ENCODE results near the gene FAHD1. TPM values are rescaled to one million over a fixed set of nuclear protein-coding genes. Genes with fewer than 3 reads are reported as not detected.

Gene FAHD1
- total RNA-seq, 1 donor from 2014 or later, result 23.0 TPM

GRCh38 chr16:1816396-1817275 is 10.4 kb upstream of the FAHD1 start:
- no peaks in the 10 kb centered on the region for H3K27me3 ChIP-seq (ENCODE audit: control insufficient read depth in 3 of 3, insufficient read depth in 3 of 3, low read length in 3 of 3)
- H3K4me1 ChIP-seq (ENCODE audit: control insufficient read depth in 3 of 3, insufficient read depth in 3 of 3, low read length in 3 of 3), result no peaks in the 10 kb centered on the region
- H3K36me3 ChIP-seq (ENCODE audit: control insufficient read depth in 3 of 3, insufficient read depth in 3 of 3, low read length in 3 of 3), result peaks cover 38 to 50% (median 47%) of the 10 kb centered on the region in 3 donors
- H3K9ac ChIP-seq (ENCODE audit: low read depth in 1 of 3, low read length in 3 of 3), result no peak overlapping the region
- no peaks in the 10 kb centered on the region for H3K9me3 ChIP-seq (ENCODE audit: control insufficient read depth in 3 of 3, low read length in 3 of 3)
- no peak overlapping the region for H3K4me3 ChIP-seq (ENCODE audit: low read length in 3 of 3)
- no peak overlapping the region for H3K27ac ChIP-seq (ENCODE audit: low read depth, low read length)

DNA sequence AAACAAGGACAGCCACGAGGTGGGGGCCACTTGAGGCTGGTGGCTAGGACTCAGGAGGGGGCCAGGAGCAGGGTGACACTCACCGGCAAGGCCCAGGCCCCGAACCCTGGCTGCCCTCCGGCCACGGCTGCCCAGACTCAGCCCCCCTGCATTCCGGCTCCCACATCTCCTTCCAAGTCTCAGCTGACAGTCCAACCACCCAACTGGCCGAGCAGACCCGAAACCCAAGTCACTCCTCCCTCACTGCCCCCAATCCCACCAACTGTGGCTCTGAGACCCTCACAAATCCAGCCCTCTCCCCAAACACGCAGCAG is 9.8 kb upstream of the FAHD1 start:
- no peak overlapping the region for H3K9ac ChIP-seq (ENCODE audit: low read depth in 1 of 3, low read length in 3 of 3)
- no peak overlapping the region for H3K27ac ChIP-seq (ENCODE audit: low read depth, low read length)
- no peak overlapping the region for H3K4me3 ChIP-seq (ENCODE audit: low read length in 3 of 3)
- H3K4me1 ChIP-seq (ENCODE audit: control insufficient read depth in 3 of 3, insufficient read depth in 3 of 3, low read length in 3 of 3), result no peaks in the 10 kb centered on the region
- no peaks in the 10 kb centered on the region for H3K27me3 ChIP-seq (ENCODE audit: control insufficient read depth in 3 of 3, insufficient read depth in 3 of 3, low read length in 3 of 3)
- no peaks in the 10 kb centered on the region for H3K9me3 ChIP-seq (ENCODE audit: control insufficient read depth in 3 of 3, low read length in 3 of 3)
- H3K36me3 ChIP-seq (ENCODE audit: control insufficient read depth in 3 of 3, insufficient read depth in 3 of 3, low read length in 3 of 3), result peaks cover 44 to 56% (median 51%) of the 10 kb centered on the region in 3 donors

- Histone ChIP-seq H3K27ac (ENCODE audit: low read depth, low read length) (no peak overlapping the region), H3K27me3 (ENCODE audit: control insufficient read depth in 3 of 3, insufficient read depth in 3 of 3, low read length in 3 of 3) (no peaks in the 10 kb centered on the region), H3K9me3 (ENCODE audit: control insufficient read depth in 3 of 3, low read length in 3 of 3) (no peaks in the 10 kb centered on the region), H3K9ac (ENCODE audit: low read depth in 1 of 3, low read length in 3 of 3) (no peak overlapping the region), H3K4me1 (ENCODE audit: control insufficient read depth in 3 of 3, insufficient read depth in 3 of 3, low read length in 3 of 3) (no peaks in the 10 kb centered on the region), H3K36me3 (ENCODE audit: control insufficient read depth in 3 of 3, insufficient read depth in 3 of 3, low read length in 3 of 3) (peaks cover 48 to 61% (median 56%) of the 10 kb centered on the region in 3 donors), H3K4me3 (ENCODE audit: low read length in 3 of 3) (no peak overlapping the region)
These were observed 9.3 kb upstream of the FAHD1 start for GRCh38 chr16:1817716-1818115.

DNA sequence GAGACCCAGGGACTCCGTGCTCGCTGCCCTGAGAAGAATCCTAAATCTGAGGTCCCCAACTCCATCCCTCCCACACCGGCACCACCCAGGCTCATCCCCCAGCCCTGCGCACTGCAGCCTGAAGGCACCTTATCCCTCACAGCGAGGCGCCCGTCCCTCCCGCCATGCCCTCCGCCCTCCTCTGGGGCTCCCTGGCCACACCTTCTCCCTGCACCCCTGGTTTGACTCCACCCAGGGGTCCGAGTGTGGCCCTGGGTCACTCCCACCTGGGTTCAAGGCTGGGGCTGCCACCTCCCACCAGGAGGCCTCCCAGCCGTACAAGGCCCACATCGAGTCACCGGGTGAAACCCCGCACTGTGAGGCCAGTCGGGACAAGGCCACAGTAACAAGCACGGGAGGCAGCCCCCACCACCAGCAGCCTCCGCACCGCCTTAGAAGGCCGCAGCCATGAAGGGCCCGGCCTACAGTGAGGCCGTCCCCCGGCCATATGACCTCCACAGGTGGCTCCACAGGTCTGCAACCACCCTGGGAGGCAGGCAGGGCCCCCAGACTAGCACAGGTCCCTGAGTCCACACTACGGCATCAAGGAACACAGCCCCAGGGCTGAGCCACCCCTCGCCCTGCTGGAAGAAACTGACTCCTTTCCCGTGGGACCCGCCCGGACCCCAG is 8.7 kb upstream of the FAHD1 start:
- H3K4me3 ChIP-seq (ENCODE audit: low read length in 3 of 3), result no peak overlapping the region
- H3K27me3 ChIP-seq (ENCODE audit: control insufficient read depth in 3 of 3, insufficient read depth in 3 of 3, low read length in 3 of 3), result no peaks in the 10 kb centered on the region
- H3K36me3 ChIP-seq (ENCODE audit: control insufficient read depth in 3 of 3, insufficient read depth in 3 of 3, low read length in 3 of 3), result peaks cover 51 to 60% (median 56%) of the 10 kb centered on the region in 3 donors
- H3K27ac ChIP-seq (ENCODE audit: low read depth, low read length), result no peak overlapping the region
- no peaks in the 10 kb centered on the region for H3K9me3 ChIP-seq (ENCODE audit: control insufficient read depth in 3 of 3, low read length in 3 of 3)
- peaks cover 0 to under 1% (median 0%) of the 10 kb centered on the region in 3 donors for H3K4me1 ChIP-seq (ENCODE audit: control insufficient read depth in 3 of 3, insufficient read depth in 3 of 3, low read length in 3 of 3)
- H3K9ac ChIP-seq (ENCODE audit: low read depth in 1 of 3, low read length in 3 of 3), result no peak overlapping the region

GRCh38 chr16:1818873-1819525 is 8.0 kb upstream of the FAHD1 start:
- H3K36me3 ChIP-seq (ENCODE audit: control insufficient read depth in 3 of 3, insufficient read depth in 3 of 3, low read length in 3 of 3), result peaks cover 51 to 57% (median 54%) of the 10 kb centered on the region in 3 donors
- H3K4me3 ChIP-seq (ENCODE audit: low read length in 3 of 3), result no peak overlapping the region
- H3K9me3 ChIP-seq (ENCODE audit: control insufficient read depth in 3 of 3, low read length in 3 of 3), result no peaks in the 10 kb centered on the region
- no peak overlapping the region for H3K9ac ChIP-seq (ENCODE audit: low read depth in 1 of 3, low read length in 3 of 3)
- peaks cover 3 to 7% (median 4%) of the 10 kb centered on the region in 3 donors for H3K4me1 ChIP-seq (ENCODE audit: control insufficient read depth in 3 of 3, insufficient read depth in 3 of 3, low read length in 3 of 3)
- no peaks in the 10 kb centered on the region for H3K27me3 ChIP-seq (ENCODE audit: control insufficient read depth in 3 of 3, insufficient read depth in 3 of 3, low read length in 3 of 3)
- no peak overlapping the region for H3K27ac ChIP-seq (ENCODE audit: low read depth, low read length)

DNA sequence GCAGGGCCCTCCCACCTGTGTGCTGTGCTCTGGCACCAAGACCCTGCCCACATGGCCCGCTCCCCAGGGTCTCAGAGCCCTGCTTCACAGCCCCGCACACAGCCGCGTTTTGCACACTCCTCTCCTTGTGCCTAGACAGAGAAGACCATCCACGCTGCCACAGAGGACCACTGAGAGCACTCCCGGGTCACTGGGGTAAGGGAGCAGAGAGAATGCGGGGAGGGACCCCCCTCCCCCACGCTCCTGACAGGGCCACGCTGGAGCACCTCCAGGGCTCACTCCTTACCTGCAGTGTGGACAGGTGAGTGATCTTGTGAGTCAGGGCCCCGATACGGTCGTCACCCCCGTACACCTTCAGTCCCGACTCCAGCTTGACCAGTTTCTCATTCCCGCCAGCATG is 7.4 kb upstream of the FAHD1 start:
- Histone ChIP-seq H3K4me3 (ENCODE audit: low read length in 3 of 3) (no peak overlapping the region), H3K27ac (ENCODE audit: low read depth, low read length) (no peak overlapping the region), H3K36me3 (ENCODE audit: control insufficient read depth in 3 of 3, insufficient read depth in 3 of 3, low read length in 3 of 3) (peaks cover 51 to 57% (median 54%) of the 10 kb centered on the region in 3 donors), H3K9ac (ENCODE audit: low read depth in 1 of 3, low read length in 3 of 3) (no peak overlapping the region), H3K9me3 (ENCODE audit: control insufficient read depth in 3 of 3, low read length in 3 of 3) (no peaks in the 10 kb centered on the region), H3K27me3 (ENCODE audit: control insufficient read depth in 3 of 3, insufficient read depth in 3 of 3, low read length in 3 of 3) (no peaks in the 10 kb centered on the region), H3K4me1 (ENCODE audit: control insufficient read depth in 3 of 3, insufficient read depth in 3 of 3, low read length in 3 of 3) (peaks cover 8 to 13% (median 9%) of the 10 kb centered on the region in 3 donors)

DNA sequence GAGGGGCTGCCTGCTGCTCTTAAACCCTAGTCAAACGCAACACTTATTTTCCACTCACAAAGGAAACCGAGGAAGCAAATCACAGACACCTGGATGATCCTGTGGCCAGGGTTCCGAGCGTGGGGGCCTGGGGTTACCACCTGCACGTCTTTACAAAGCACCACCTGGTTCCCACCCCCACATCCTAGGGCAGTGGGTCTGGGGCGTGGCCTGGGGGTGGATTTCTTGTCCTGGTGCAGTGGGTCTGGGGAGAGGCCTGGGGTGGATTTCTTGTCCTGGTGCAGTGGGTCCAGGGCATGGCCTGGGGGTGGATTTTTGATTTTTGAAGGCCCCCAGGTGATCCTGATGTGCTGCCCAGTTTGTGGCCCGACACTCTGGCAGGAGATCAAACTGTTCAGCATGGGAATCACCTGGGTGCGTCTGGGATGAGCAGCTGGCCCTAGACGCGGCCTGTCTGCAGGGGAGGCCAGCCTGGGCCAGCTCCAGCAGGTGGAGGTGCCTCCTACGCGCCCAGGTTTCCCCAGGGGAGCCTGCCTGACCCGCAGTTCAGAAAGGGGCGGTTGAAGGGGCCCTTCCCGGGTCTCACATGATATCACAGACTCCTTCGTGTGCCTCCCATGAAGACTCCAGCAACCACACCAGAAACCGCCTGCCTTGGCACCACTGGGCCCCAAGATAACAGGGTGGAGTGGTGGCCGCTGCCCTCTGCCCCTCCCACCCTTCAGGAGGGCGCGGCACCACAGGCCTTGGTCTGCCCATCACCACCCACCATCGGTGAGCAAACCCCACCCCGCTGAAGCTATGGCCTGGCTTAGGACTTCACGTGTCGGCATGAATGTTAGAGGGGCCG is 6.7 kb upstream of the FAHD1 start:
- no peak overlapping the region for H3K9ac ChIP-seq (ENCODE audit: low read depth in 1 of 3, low read length in 3 of 3)
- H3K27me3 ChIP-seq (ENCODE audit: control insufficient read depth in 3 of 3, insufficient read depth in 3 of 3, low read length in 3 of 3), result no peaks in the 10 kb centered on the region
- no peaks in the 10 kb centered on the region for H3K9me3 ChIP-seq (ENCODE audit: control insufficient read depth in 3 of 3, low read length in 3 of 3)
- H3K36me3 ChIP-seq (ENCODE audit: control insufficient read depth in 3 of 3, insufficient read depth in 3 of 3, low read length in 3 of 3), result peaks cover 47 to 57% (median 48%) of the 10 kb centered on the region in 3 donors
- H3K27ac ChIP-seq (ENCODE audit: low read depth, low read length), result no peak overlapping the region
- H3K4me1 ChIP-seq (ENCODE audit: control insufficient read depth in 3 of 3, insufficient read depth in 3 of 3, low read length in 3 of 3), result peaks cover 11 to 19% (median 14%) of the 10 kb centered on the region in 3 donors
- H3K4me3 ChIP-seq (ENCODE audit: low read length in 3 of 3), result no peak overlapping the region

DNA sequence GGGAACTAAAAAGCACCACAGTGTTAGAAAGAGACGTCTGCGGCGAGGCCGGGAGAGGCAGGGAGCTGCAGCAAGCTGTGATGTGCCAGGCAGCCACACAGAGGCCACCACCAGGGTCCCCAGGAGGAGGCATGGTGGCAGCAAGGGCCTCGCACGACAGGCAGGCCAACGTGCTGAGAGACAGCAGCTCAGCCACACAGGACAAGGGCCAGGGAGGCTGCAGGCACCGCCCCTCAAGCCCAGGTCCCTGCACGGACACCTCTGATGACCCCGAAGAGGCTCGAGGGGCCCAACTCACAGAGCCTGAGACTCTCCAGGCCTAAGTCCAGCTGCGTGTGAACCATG is 6.1 kb upstream of the FAHD1 start:
- Histone ChIP-seq H3K9ac (ENCODE audit: low read depth in 1 of 3, low read length in 3 of 3) (no peak overlapping the region), H3K36me3 (ENCODE audit: control insufficient read depth in 3 of 3, insufficient read depth in 3 of 3, low read length in 3 of 3) (peaks cover 45 to 57% (median 47%) of the 10 kb centered on the region in 3 donors), H3K9me3 (ENCODE audit: control insufficient read depth in 3 of 3, low read length in 3 of 3) (no peaks in the 10 kb centered on the region), H3K27ac (ENCODE audit: low read depth, low read length) (no peak overlapping the region), H3K27me3 (ENCODE audit: control insufficient read depth in 3 of 3, insufficient read depth in 3 of 3, low read length in 3 of 3) (no peaks in the 10 kb centered on the region), H3K4me3 (ENCODE audit: low read length in 3 of 3) (no peak overlapping the region), H3K4me1 (ENCODE audit: control insufficient read depth in 3 of 3, insufficient read depth in 3 of 3, low read length in 3 of 3) (peaks cover 17 to 25% (median 20%) of the 10 kb centered on the region in 3 donors)

- H3K9ac ChIP-seq (ENCODE audit: low read depth in 1 of 3, low read length in 3 of 3), result no peak overlapping the region
- no peak overlapping the region for H3K4me3 ChIP-seq (ENCODE audit: low read length in 3 of 3)
- no peaks in the 10 kb centered on the region for H3K27me3 ChIP-seq (ENCODE audit: control insufficient read depth in 3 of 3, insufficient read depth in 3 of 3, low read length in 3 of 3)
- peaks cover 18 to 26% (median 20%) of the 10 kb centered on the region in 3 donors for H3K4me1 ChIP-seq (ENCODE audit: control insufficient read depth in 3 of 3, insufficient read depth in 3 of 3, low read length in 3 of 3)
- H3K27ac ChIP-seq (ENCODE audit: low read depth, low read length), result no peak overlapping the region
- peaks cover 38 to 48% (median 39%) of the 10 kb centered on the region in 3 donors for H3K36me3 ChIP-seq (ENCODE audit: control insufficient read depth in 3 of 3, insufficient read depth in 3 of 3, low read length in 3 of 3)
- no peaks in the 10 kb centered on the region for H3K9me3 ChIP-seq (ENCODE audit: control insufficient read depth in 3 of 3, low read length in 3 of 3)
These were observed 5.0 kb upstream of the FAHD1 start for GRCh38 chr16:1821861-1822611.
